ENCODE results near the gene PDLIM7.

The PDLIM7 gene

GRCh38 chr5:177453852-177454396 lies 43.5 kb downstream of the PDLIM7 start:
- peaks cover 7% of the 10 kb centered on the region for H3K4me1 ChIP-seq (ENCODE audit: control insufficient read depth, insufficient read depth, low read length)
- peaks cover 13% of the 10 kb centered on the region for H3K27me3 ChIP-seq (ENCODE audit: control insufficient read depth, insufficient read depth, low read length)
- H3K9me3 ChIP-seq (ENCODE audit: control insufficient read depth, insufficient read depth, low read length) = no peaks in the 10 kb centered on the region
- peak overlapping the region; percentile 62 for H3K4me3 ChIP-seq (ENCODE audit: low read depth, low read length)
- peak overlapping the region; percentile 65 for H3K9ac ChIP-seq (ENCODE audit: low read depth, low read length)
- peaks cover 20% of the 10 kb centered on the region for H3K36me3 ChIP-seq (ENCODE audit: control insufficient read depth, insufficient read depth, low read length)

DNA sequence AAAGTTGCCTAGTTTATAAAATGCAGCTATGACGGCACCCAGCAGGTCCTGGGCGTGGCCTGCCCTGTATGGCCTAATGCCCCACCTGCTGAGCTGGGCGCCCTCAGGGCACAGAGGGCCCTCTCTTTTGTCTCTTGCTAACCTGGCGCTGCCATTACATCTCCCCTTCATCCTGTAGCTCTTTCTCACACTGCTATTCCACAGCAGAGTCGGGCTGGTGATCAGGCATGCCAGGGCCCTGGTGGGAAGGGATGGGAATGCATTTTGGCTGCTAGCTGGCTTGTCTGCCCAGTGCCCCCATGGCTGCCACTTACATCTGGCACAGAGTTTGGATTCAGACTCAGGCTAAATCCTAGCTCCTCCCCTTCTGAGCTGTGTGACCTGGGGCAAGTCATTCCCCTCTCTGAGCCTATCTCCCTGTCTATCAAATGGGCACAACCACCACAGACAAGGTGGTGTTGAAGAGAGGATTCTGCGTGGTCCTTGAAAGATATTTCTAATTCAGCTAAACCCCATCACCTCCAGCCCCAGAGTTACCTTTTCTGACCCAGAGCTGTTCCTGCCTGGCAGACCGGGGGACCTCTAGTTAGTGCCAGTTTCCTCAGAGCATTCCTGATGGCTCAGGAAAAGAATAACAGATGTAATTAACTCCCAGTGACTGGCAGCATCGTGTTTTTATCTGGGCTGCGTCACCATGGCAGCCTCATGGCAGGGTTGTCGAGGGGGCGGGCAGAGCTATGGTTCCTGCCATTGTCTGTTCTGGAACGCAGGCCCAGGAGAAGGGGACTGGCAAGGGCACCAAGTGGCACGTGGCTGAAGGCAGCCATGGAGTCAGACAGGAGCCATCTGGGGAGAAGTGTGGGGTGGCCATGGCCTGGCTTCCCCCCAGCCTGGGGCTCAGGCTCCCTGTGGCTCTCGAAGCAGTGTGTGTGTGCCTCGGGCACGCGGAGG lies 44.4 kb downstream of the PDLIM7 start:
- Histone ChIP-seq H3K27me3 (ENCODE audit: control insufficient read depth, insufficient read depth, low read length) (peaks cover 15% of the 10 kb centered on the region), H3K4me3 (ENCODE audit: low read depth, low read length) (no peak overlapping the region), H3K9ac (ENCODE audit: low read depth, low read length) (no peak overlapping the region), H3K4me1 (ENCODE audit: control insufficient read depth, insufficient read depth, low read length) (peaks cover 8% of the 10 kb centered on the region), H3K9me3 (ENCODE audit: control insufficient read depth, insufficient read depth, low read length) (no peaks in the 10 kb centered on the region), H3K36me3 (ENCODE audit: control insufficient read depth, insufficient read depth, low read length) (peaks cover 10% of the 10 kb centered on the region)

DNA sequence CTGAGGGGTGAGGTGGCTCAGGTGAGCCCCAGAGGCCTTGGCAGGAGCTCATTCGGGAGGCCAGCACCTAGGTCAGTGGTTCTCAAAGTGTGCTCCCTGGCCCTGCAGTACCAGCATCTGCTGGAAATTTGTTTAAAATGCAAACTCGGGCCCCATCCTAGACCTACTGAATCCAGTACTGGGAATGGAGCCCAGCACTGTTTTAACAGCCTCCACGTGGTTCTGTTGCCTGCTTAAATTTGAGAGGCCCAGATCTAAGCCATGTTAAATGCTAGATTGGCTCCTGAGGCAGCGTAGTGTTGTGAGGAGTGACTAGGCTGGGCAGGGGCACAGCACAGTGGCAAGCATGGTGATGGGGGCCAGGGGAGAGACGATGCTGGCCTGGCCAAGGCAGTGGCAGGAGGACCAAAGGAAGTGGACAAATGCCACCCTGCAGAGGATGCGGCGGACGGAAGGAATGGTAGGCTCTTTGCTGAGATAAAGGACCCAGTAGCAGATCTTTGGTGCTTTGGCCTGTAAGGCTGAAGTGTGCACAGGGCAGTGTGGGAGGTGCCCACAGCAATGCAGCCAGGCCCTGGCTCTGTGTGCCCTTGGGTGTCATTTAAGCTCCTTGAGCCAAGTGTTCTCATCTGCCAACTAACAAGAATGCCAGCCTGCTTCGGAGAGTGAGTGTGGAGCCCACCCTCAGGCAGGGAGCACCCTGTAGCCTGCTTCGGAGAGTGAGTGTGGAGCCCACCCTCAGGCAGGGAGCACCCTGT lies 46.6 kb downstream of the PDLIM7 start:
- no peaks in the 10 kb centered on the region for H3K9me3 ChIP-seq (ENCODE audit: control insufficient read depth, insufficient read depth, low read length)
- peaks cover 18% of the 10 kb centered on the region for H3K27me3 ChIP-seq (ENCODE audit: control insufficient read depth, insufficient read depth, low read length)
- H3K9ac ChIP-seq (ENCODE audit: low read depth, low read length) = no peak overlapping the region
- H3K4me3 ChIP-seq (ENCODE audit: low read depth, low read length) = no peak overlapping the region
- no peaks in the 10 kb centered on the region for H3K36me3 ChIP-seq (ENCODE audit: control insufficient read depth, insufficient read depth, low read length)
- peaks cover 15% of the 10 kb centered on the region for H3K4me1 ChIP-seq (ENCODE audit: control insufficient read depth, insufficient read depth, low read length)

DNA sequence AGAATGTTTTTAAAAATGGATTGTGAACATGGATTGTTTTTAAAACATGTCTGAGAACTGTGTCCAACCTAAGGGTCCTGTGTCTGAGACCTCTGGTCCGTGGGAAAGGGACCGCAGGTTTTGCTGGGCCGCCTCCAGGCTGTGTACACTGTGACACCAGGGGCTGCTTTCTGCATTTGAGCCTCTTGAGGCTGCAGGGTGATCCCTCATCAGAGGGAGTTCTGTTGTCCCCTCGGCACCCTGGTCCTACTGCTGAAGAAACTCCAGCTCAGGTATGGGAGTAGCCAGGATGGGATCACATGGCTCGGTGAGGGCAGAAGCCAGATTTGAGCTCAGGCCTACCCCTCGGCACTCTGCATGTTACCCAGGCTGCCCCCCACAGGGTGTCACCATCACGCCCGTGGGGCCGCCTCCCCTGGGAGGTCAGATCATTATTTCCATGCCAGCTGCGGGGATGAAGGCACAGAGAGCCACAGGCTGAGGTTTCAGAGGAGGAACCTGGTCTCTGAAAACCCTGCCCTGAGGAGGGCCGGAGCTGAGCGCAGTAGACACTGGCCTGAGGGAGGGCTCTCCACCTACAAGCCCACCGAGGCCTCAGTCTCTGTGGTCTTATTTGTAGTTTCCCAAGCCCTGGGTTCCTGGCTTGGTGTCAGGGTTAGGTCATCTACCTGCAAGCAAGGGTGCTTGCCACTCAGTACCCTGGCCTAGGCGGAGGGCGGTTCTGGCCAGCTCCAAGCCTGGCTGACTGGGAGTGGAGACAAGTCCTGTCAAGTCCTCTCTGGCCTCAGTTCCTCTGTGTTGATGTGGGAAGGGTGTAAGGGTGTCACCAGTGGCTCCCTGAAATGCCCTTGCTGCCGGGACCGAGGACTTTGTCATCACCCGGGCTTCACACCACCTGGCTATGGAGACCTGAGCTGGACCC lies 48.0 kb downstream of the PDLIM7 start:
- H3K36me3 ChIP-seq (ENCODE audit: control insufficient read depth, insufficient read depth, low read length) = no peaks in the 10 kb centered on the region
- no peaks in the 10 kb centered on the region for H3K9me3 ChIP-seq (ENCODE audit: control insufficient read depth, insufficient read depth, low read length)
- H3K4me3 ChIP-seq (ENCODE audit: low read depth, low read length) = no peak overlapping the region
- H3K9ac ChIP-seq (ENCODE audit: low read depth, low read length) = peak overlapping the region; percentile 32
- peaks cover 23% of the 10 kb centered on the region for H3K27me3 ChIP-seq (ENCODE audit: control insufficient read depth, insufficient read depth, low read length)
- peaks cover 19% of the 10 kb centered on the region for H3K4me1 ChIP-seq (ENCODE audit: control insufficient read depth, insufficient read depth, low read length)

DNA sequence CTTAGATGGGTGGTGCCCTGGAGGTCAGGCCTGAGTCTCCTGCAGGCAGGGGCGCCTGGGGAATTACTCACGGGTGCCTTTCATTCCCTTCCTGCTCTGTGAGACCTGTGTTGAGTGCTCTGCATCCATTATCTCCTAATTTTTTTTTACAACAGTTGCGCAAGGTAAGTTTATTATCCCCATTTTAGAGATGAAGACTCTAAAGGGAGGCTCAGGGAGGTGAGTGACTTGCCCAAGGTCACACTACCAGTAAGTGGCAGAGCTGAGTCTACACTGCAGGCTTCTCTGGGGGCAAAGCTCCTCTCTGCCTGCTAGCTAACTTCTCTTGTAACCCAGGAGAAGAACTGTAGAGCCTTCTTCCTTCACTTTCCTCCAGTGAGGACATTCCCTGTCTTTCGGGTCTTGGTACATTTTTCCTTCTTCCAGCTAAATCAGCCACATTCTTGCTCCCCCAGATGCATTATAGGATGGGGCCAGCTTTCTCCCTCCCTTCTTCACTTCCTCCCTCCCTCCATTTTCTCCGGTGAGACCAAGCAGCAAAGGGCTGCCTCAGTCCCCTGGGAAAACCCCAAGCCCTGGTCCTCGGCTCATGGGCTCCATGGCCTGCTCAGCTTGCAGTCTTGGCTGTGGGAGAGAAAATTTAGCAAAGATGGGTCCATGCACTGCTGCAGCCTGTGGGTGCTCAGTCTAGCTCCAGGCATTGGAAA lies 49.0 kb downstream of the PDLIM7 start:
- Histone ChIP-seq H3K27me3 (ENCODE audit: control insufficient read depth, insufficient read depth, low read length) (peaks cover 18% of the 10 kb centered on the region), H3K4me3 (ENCODE audit: low read depth, low read length) (peak overlapping the region; percentile 39), H3K9ac (ENCODE audit: low read depth, low read length) (no peak overlapping the region), H3K4me1 (ENCODE audit: control insufficient read depth, insufficient read depth, low read length) (peaks cover 16% of the 10 kb centered on the region), H3K36me3 (ENCODE audit: control insufficient read depth, insufficient read depth, low read length) (no peaks in the 10 kb centered on the region), H3K9me3 (ENCODE audit: control insufficient read depth, insufficient read depth, low read length) (no peaks in the 10 kb centered on the region)

DNA sequence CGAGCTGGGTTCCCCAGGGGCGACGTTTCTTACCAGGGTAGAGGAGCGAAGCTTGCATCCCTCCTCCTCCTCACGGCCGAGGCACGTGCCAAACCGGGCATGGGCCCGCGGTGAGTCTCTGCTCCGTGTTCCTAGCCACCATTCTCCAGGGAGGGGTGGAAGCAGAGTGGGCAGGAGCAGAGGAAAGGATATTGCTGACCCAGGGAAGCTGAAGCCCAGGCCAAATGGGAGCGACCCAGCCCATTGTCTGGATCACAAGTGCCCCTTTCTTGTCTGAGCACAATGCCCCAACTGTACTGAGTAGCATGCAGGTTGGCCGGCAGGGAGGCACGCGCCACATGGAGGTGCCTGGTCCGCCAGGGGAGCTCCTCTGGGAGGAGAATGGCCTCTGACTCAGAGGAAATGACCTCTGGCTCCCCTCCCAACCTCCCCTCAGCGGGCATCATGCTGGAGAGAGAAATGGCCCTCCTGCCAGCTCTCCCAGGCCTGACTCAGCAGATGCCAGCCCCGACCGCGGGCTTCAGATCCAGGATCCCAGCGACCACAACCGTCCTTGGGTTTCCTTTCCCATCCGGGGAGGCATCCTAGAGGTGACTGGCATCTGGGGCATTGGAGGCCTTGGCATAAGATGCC lies 49.7 kb downstream of the PDLIM7 start:
- Histone ChIP-seq H3K36me3 (ENCODE audit: control insufficient read depth, insufficient read depth, low read length) (no peaks in the 10 kb centered on the region), H3K9me3 (ENCODE audit: control insufficient read depth, insufficient read depth, low read length) (no peaks in the 10 kb centered on the region), H3K4me1 (ENCODE audit: control insufficient read depth, insufficient read depth, low read length) (peaks cover 14% of the 10 kb centered on the region), H3K4me3 (ENCODE audit: low read depth, low read length) (peak overlapping the region; percentile 39), H3K27me3 (ENCODE audit: control insufficient read depth, insufficient read depth, low read length) (peaks cover 12% of the 10 kb centered on the region), H3K9ac (ENCODE audit: low read depth, low read length) (no peak overlapping the region)

DNA sequence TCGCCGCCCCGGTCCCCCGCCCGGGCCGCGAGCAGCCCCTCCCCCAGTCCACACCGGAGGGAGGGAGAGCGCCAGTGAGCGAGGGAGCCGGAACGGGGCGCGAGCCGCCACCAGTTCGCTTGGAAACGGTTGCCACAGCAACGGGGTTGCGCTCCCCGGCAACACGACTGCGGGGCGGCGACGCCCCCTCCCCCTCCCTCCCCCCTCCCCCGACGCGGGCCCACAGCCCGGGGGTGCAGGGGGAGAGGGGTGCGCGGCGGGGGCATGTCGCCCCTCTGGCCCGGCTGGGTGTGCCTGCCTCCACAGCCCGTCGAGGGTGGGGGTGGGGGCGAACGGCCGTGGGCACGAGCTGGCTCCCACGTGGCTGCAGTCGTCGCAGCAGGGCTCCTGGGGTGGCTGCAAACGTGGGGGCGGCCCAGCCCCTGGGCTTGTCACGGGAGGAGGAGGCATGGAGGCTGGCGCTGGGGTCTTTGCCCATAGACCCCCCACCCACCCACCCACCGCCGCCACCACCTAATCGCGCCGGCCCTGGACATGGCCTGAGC lies 50.3 kb downstream of the PDLIM7 start:
- Histone ChIP-seq H3K9ac (ENCODE audit: low read depth, low read length) (no peak overlapping the region), H3K36me3 (ENCODE audit: control insufficient read depth, insufficient read depth, low read length) (peaks cover 2% of the 10 kb centered on the region), H3K27me3 (ENCODE audit: control insufficient read depth, insufficient read depth, low read length) (peaks cover 10% of the 10 kb centered on the region), H3K4me1 (ENCODE audit: control insufficient read depth, insufficient read depth, low read length) (peaks cover 12% of the 10 kb centered on the region), H3K9me3 (ENCODE audit: control insufficient read depth, insufficient read depth, low read length) (no peaks in the 10 kb centered on the region), H3K4me3 (ENCODE audit: low read depth, low read length) (peak overlapping the region; percentile 39)

- Histone ChIP-seq H3K4me1 (ENCODE audit: control insufficient read depth, insufficient read depth, low read length) (peaks cover 12% of the 10 kb centered on the region), H3K9me3 (ENCODE audit: control insufficient read depth, insufficient read depth, low read length) (no peaks in the 10 kb centered on the region), H3K4me3 (ENCODE audit: low read depth, low read length) (peak within 1 kb of the TSS; percentile 82), H3K9ac (ENCODE audit: low read depth, low read length) (peak within 1 kb of the TSS; percentile 79), H3K36me3 (ENCODE audit: control insufficient read depth, insufficient read depth, low read length) (peaks cover 4% of the 10 kb centered on the region), H3K27me3 (ENCODE audit: control insufficient read depth, insufficient read depth, low read length) (peaks cover 10% of the 10 kb centered on the region)
Observed at GRCh38 chr5:177446200-177447065, 51.0 kb downstream of the PDLIM7 start, which contains the start of gene PRR7. Gene PRR7, plus strand, starts transcription at chr5:177446814. Its CDS starts 8,254 bp downstream, at chr5:177455068.

DNA sequence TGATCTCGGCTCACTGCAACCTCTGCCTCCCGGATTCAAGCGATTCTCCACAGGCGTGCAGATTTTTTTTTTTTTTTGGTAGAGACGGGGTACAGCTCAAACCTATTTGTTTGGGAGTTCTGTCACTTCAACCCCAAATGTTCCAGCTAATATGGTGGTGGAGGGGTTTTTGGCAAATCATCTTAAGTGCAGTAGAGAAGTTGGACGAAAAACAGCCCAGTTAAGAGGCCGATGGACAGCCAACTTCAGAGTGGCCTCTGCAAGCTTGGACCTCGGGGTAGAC lies 51.5 kb downstream of the PDLIM7 start:
- H3K27me3 ChIP-seq (ENCODE audit: control insufficient read depth, insufficient read depth, low read length) = peaks cover 10% of the 10 kb centered on the region
- H3K4me3 ChIP-seq (ENCODE audit: low read depth, low read length) = peak overlapping the region; percentile 82
- H3K9ac ChIP-seq (ENCODE audit: low read depth, low read length) = peak overlapping the region; percentile 79

More for the DNA sequence above, 51.5 kb downstream of the PDLIM7 start:
- peaks cover 9% of the 10 kb centered on the region for H3K36me3 ChIP-seq (ENCODE audit: control insufficient read depth, insufficient read depth, low read length)
- H3K4me1 ChIP-seq (ENCODE audit: control insufficient read depth, insufficient read depth, low read length) = peaks cover 12% of the 10 kb centered on the region
- H3K9me3 ChIP-seq (ENCODE audit: control insufficient read depth, insufficient read depth, low read length) = no peaks in the 10 kb centered on the region
